ENCODE data around the gene ABCA12. TPM values are rescaled to one million over a fixed set of nuclear protein-coding genes. Genes with fewer than 3 reads are reported as not detected.

The ABCA12 gene
- total RNA-seq, 1 experiment from 2014 or later: 1.3 TPM

GRCh38 chr2:214995926-214996670, 142.3 kb downstream of the ABCA12 start (continued):
- no peak for TF ChIP-seq CTCF (IDR thresholded peaks at IDR 0.05 in 2 of 3, conservative IDR thresholded peaks at IDR 0.05 in 1 of 3; ENCODE audit: borderline replicate concordance in 1 of 3, insufficient read depth in 1 of 3, low read depth in 2 of 3, low read length in 2 of 3)
- no peak for TF ChIP-seq CEBPB (IDR thresholded peaks at IDR 0.05; ENCODE audit: low read depth)
- TF ChIP-seq MAX (IDR thresholded peaks at IDR 0.05): no peak
- TF ChIP-seq RAD21 (IDR thresholded peaks at IDR 0.05; ENCODE audit: low read depth): no peak
- no peak for TF ChIP-seq SP1 (IDR thresholded peaks at IDR 0.05; ENCODE audit: low read depth)
- no peak for TF ChIP-seq YY1 (IDR thresholded peaks at IDR 0.05; ENCODE audit: extremely low read depth, insufficient replicate concordance, low read depth, low read length)
- no peak for TF ChIP-seq ZFX (IDR thresholded peaks at IDR 0.05)
- TF ChIP-seq POLR2AphosphoS5 (IDR thresholded peaks at IDR 0.05; ENCODE audit: low read depth, low read length): no peak
- no peak for TF ChIP-seq TCF7L2 (IDR thresholded peaks at IDR 0.05; ENCODE audit: borderline replicate concordance, extremely low read depth, insufficient read depth, insufficient read length)

GRCh38 chr2:214995409-214995808, 143.0 kb downstream of the ABCA12 start:
- Histone ChIP-seq H3K9ac (ENCODE audit: low read length) (no peak overlapping the region), H3K27me3 (ENCODE audit: insufficient read depth, low read length) (no peaks in the 10 kb centered on the region), H3K4me2 (ENCODE audit: low read length) (no peak overlapping the region), H3K9me3 (ENCODE audit: control insufficient read depth in 1 of 2, insufficient read depth in 1 of 2, low read depth in 1 of 2, low read length in 2 of 2) (no peaks in the 10 kb centered on the region), H3K4me1 (ENCODE audit: control insufficient read depth in 1 of 2, insufficient read depth in 2 of 2, low read length in 2 of 2) (no peaks in the 10 kb centered on the region), H3K27ac (ENCODE audit: low read depth, low read length) (no peak overlapping the region), H2AFZ (ENCODE audit: low read depth, low read length, poor library complexity, severe bottlenecking) (no peak overlapping the region), H3K36me3 (ENCODE audit: control insufficient read depth in 1 of 2, insufficient read depth in 2 of 2, low read length in 2 of 2) (no peaks in the 10 kb centered on the region), H3K4me3 (replicated peaks in 1 of 2; ENCODE audit: low read depth in 1 of 2, low read length in 2 of 2) (no peak overlapping the region), H3K79me2 (ENCODE audit: insufficient read depth, low read length) (no peaks in the 10 kb centered on the region), H4K20me1 (ENCODE audit: insufficient read depth) (no peaks in the 10 kb centered on the region), H3K9me2 (ENCODE audit: insufficient read depth) (no peaks in the 10 kb centered on the region)
- POLR2A ChIA-PET: no interaction called here
- RAD21 ChIA-PET (ENCODE audit: low non-redundant PET in 1 of 2, low total read pairs in 2 of 2, uncharacterized antibody in 2 of 2, unreplicated experiment in 2 of 2): no interaction called here
- TF ChIP-seq POLR2A (IDR thresholded peaks at IDR 0.05; ENCODE audit: borderline replicate concordance, extremely low read depth, insufficient read depth, insufficient read length): no peak
- no peak for TF ChIP-seq REST (IDR thresholded peaks at IDR 0.05; ENCODE audit: low read depth)
- TF ChIP-seq RAD21 (IDR thresholded peaks at IDR 0.05; ENCODE audit: low read depth): no peak
- TF ChIP-seq ZBTB33 (IDR thresholded peaks at IDR 0.05; ENCODE audit: extremely low read depth, insufficient replicate concordance, low read length): no peak
- TF ChIP-seq YY1 (IDR thresholded peaks at IDR 0.05; ENCODE audit: extremely low read depth, insufficient replicate concordance, low read depth, low read length): no peak
- TF ChIP-seq CEBPB (IDR thresholded peaks at IDR 0.05; ENCODE audit: low read depth): no peak
- TF ChIP-seq FOSL1 (IDR thresholded peaks at IDR 0.05; ENCODE audit: low read depth): no peak
- no peak for TF ChIP-seq SP1 (IDR thresholded peaks at IDR 0.05; ENCODE audit: low read depth)
- TF ChIP-seq JUND (IDR thresholded peaks at IDR 0.05): no peak
- no peak for TF ChIP-seq EZH2phosphoT487 (IDR thresholded peaks at IDR 0.05; ENCODE audit: borderline replicate concordance)
- BruUV-seq (replicated peaks): no TSS peak
- intact Hi-C loops (cut with micrococcal nuclease): no loop called here
- DNase-seq (ENCODE audit: low read depth, low spot score) (no peak), ATAC-seq (no peak)
- CTCF ChIA-PET: no interaction called here

Data from HCT116 (cell line).